Stimulated activated CD8-positive, alpha-beta memory T cell treated with anti-CD3 and anti-CD28 coated beads, Interleukin-7, amount 100 ng/mL, for 24 hours (primary cell): Measurements from ENCODE around the gene CNNM3.

Experiments
- DNase-seq: peaks from one replicate; pipeline ENCODE4 v3.0.0-alpha.2; 2020; ENCODE audit warnings: low read depth

CNNM3 gene

DNA sequence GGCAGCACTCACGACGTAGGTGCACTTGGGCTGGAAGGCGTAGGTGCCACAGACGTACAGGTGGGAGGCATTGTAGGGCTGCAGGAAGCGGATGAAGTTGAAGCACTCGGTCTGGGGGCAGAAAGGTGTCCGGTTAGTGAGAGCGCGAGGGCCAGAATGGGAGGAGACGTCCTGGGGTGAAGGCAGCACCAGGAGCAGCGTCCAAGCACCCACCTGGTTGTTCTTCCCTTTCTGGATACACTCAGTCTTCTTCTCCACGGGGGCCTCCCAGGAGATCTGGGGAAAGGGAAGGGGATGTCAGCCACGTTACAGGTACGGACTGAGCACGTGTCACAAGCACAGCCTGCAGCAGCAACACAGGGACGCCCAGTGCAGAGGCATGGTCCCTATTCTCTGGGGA is 49.6 kb downstream of the CNNM3 start:
- DNase-seq: no peak

DNA sequence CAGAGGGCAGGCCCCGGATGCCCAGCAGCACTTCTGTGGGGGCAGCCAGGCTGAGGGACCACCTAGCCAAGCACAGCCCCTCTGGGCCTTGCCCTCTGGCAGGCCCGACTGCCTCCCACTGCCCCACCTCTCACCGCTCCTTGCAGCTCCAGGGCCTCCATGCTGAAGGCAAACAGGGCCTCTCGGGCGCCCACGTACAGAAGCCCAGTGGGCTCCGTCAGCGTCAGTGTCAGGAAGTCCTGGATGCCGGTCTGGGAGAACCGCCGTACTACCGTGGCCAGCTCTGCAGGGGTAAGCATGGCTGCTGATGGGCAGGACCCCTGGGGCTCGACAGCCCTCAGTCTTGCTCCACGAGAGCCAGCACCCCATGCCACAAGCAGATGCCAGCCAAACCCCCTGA is 50.1 kb downstream of the CNNM3 start:
- no peak for DNase-seq

DNA sequence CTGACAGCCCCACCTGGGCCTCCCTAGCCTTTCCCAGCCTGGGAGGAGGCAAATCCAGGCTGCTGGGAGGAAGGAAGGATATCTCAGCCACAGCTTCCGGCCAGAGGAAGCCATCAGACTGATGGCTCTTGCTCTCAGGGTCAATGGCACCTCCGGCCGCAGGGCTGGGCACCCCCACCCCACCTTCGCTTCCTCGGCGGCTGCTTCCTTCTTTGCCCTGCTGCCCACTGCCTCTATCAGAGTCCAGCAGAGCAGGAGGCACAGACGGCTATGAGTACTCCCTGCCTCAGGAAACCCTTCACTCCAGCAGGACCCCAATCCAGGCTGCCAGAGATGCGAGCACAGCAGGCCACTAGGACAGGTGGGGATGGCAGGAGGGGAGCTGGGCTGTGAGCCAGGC is 50.5 kb downstream of the CNNM3 start:
- no peak for DNase-seq

DNA sequence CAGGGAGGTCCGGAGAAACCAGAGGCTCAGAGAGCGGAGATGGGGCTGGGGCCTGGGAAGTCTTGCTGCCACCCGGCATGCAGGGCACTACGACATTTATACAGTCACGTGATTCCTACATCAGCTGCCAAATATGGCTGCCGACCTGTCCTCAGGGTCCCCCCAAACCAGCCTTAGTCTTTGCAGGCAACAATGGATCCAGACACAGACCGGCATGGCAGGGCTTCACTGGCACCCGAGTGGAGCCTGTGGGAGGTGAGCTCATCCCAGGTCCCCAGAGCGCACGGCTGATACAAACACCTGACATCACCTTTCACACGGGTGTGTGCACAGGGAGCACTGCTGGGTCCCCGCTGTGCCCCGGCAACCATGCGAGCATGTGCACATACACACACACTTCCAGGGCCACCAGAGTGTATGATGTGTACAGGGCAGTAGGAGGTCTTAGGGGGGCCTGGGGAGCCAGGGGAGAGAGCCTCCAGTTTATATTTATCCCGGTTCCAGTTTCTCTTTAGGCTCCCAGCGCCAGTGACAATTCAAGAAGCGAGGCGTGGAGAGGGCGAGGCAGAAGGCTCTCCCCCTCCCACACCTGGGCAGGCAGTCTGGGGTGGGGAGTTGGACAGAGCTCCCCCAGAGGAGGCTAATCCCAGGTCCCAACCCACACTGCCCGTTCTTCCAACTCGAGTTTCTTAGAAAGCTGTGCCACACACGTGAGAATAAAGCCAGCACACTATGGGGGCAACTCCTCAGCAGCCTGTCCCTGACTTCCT is 51.1 kb downstream of the CNNM3 start:
- no peak for DNase-seq

DNA sequence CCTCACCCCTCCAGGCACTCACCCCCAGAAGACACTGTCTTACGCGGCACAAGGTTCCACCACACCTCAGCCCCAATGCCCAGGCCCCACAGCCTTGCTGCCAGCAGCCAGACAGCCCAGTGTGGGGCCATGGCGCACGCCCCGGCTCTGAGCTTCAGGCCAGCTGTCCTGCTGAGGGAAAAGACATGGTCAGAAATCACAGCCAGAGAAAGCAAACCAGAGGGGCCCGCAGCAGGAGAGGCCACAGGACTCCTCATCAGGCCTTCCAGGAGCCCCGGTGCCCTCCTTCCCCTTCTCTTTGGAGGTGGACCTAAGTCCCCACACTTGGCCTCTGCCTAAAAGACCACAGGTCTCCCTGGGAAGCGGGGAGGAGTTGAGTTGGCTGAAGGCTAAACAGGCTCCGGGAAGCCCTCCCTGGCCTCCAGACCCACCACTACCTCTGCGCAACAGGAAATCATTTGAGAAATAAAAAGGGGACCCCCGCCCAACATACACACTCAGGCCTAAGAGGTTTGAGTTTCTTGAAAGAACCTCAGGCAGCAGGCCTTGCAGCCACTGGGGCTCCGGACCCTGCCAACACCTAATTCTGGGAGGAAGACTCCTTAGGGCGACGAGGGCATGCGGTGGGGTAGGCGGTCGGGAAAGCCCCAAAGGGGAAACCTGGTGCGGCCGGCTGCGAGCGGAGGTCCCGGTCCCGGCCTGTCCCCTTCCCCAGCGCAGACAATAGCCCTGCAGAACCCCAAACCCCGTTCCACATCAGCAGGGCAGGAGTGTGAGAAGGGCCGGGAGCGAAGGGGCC is 51.9 kb downstream of the CNNM3 start:
- no peak for DNase-seq

DNA sequence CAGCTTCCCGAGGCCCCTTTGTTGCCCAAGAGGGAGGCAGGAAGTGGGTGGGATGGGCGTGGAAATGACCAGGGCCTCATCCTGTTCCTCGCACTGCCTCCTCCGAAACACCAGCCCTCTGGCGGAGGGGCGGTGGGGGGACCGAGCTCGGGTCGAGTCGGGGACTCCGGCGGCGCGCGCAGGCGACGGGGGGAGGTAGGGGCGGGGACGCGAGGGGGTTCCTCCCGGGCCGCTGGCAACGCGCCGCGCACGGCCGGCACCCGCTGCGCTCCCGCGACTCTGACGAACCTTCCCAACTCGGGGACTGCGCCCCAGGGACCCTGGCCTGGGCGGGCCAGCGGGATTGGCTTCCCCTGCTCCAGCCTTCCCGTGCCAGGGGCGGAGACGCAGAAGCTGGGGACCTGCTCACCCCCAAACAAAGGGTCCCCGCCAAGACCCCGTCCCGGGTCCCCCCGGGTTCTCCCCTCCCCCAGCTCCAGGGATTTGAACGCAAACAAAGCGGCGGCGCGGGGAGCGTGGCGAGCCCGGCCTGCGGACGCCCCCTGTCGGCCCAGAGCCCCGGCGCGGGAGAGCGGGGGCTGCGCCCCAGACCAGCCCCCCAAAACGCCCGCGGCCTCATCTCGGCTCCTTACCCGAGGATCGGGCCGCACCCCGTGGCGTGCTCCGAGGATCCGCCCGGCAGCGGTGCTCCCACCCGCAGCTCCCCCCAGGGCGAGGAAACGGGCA is 52.6 kb downstream of the CNNM3 start:
- DNase-seq: no peak

DNA sequence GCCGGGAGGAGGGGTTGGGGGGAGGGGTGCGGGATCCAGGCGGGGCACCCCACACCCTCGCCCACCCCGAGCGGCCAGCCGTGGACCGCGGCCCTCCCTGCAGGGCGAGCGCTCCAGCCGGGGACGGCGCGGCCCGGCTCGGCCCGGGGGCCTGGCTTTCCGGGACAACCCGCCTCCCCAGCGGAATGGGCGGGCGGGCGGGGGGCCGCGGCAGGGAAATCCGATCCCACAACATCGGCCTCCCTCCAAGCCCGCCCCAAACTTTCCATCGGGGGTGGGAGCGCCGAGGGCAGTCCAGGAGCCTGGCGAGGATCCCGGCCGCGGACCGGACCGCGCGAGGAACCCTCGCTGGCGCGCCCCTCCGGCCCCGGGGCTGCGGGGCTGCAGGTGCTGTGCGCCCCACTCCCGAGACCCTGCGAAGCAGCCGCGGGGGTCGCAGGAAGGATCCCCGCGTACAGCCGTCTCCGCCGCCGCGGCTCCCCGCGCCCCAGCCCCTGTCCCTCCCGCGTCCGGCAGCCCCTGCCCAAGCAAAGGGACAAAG is 53.3 kb downstream of the CNNM3 start:
- no peak for DNase-seq

DNA sequence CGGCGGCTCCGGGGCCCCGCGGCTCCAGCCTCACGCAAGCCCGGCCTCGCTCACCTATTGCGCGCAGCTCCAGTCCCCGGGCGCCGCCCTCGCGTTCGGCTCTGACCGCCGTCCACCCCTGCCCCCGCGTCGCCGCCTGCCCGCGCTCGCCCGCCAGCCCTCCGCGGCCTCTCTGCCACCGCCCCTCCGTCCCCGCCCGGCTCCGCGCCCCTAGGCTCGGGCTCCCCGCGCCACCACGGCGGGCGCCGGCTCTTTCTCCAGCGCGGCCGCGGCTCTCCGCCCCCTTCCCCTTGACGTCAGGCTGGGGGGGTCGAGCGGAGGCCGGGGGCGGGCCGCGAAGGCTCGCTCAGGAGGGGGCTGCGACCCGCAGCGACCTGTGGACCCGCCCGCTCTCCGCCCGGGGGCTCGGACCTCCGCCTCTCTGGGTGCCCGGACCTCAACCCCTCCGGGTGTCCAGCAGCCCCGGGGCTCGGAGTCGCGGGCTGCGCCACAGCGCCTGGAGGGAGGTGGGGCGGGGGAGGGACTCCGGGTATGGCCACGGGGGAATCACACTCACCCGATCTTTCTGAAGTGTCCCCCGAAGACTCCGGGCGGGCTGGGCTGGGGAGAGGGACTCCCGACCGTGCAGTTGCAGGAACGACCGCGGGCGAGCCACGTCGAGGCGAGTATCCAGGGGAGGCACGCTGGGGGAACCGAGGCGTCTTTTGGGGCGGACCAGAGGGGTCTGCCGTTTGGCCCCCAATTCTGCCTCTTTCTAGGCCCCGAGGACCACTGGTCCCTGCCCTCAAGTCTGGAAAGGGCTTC is 54.0 kb downstream of the CNNM3 start, which contains the start of gene SEMA4C:
Gene SEMA4C, minus strand, starts transcription at position 259 of the 804 bp plus-strand sequence. CDS start 2,194 bp downstream, outside the sequence.
- DNase-seq: no peak

DNA sequence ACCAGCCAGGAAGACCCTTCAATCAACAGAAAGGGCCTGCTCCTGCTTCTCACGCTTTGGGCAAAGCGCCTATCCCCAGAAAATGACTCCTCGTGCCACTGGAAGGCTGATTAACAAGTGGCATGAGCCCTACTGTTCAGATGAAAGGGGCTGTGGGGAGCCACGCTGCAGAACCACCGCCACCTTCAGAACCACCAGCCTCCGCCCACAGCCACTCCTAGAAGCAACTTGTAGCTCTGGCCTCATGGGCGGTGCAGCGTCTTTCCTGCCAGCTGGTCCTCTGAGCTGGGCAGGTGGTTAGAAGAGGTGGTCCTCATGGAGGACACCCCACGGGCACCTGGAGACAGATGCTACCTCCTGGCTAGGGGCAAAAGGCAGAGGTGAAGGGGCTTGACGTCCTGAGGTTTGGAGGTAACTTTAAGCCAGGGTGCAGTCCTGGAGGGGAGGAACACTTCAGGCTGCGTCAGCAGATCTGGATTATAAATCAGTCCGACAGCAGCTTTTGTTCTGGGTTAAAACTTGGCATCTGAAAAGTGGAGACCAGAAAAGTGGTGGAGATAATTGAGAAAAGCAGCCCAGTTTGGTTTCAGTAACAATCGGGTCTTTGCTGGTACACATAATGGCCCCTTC is 54.7 kb downstream of the CNNM3 start:
- DNase-seq: no peak

DNA sequence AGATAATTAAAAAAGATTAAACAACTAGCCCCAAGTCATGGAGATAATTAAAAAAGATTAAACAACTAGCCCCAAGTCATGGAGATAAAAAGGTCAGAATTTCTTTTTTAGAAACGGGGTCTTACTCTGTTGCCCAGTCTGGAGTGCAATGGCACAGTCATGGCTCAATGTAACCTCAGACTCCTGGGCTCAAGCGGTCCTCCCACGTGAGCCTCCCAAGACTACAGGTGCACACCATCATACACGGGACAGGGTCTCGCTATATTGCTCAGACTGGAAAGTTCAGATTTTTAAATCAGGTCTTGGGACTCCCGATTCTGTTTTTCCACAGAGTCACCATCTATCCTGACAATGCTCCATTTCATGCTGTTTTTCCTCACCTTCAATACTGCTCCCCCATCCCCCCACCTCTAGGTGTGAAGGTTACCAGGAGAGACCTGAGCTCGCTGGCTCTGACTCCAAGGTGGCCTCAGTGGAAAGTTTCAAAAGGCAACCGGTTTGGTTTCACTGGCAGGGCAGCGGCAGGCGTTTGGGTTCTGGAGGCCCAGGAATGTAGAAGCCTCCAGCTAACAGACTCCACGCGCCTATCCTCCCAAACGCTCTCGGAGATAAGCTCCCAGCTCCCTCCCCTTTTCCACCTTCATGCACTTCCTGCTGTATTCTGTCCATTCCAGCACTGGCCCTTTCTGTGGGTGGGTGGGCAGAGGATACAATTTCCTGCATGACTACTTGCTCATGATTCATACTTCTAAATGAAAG is 56.7 kb downstream of the CNNM3 start:
- no peak for DNase-seq

DNA sequence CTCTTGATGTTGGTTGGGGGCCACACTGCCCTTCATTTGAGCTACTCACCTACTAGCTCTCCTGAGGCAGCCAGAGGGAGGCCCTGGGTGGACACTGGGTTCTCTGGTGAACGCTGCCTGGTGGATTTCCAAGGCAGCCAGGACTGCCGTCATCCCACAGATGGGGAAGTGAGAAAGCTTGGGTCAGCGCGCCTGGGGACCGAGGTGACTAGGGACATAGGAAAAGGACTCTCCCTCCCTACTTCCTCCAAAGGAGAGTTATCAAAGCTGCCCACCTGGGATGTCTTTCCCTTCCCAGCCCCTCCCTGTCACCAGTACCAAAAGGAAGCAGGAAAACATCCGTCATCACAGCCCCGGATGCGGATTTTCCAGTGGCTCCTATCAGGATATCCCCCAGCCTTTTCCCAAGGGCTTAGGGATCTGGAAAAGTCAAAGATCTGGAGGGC is 57.6 kb downstream of the CNNM3 start:
- DNase-seq: no peak

DNA sequence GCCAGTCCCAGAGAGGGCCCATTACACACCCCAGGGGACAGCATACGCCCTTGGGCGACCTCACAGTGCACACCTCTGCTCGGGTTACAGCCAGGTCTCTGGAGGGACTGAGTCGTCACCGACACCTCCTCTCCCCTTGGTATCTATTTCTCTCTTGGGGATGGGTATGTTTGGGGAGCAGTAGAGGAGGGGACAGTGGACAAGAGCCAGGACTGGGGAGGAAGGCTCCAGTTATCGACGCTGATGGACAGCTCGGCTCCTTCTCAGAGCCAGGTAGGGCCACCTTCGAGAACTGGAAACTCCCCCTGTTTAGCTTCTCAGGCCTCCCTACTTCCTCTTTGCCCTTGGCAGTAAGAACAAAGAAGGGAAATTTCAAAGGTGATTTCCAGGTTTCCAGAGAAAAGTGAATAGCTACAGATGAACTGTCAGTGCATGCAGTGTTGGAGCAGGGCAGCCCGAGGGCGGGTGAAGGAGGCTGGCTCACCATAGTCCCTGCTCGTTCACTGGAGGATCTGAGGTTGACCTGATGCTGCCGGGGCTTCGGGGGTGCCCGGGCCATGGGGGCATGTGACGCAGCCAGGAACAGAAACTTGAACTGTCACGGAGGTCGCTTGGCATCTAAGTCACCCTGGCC is 58.2 kb downstream of the CNNM3 start:
- no peak for DNase-seq

DNA sequence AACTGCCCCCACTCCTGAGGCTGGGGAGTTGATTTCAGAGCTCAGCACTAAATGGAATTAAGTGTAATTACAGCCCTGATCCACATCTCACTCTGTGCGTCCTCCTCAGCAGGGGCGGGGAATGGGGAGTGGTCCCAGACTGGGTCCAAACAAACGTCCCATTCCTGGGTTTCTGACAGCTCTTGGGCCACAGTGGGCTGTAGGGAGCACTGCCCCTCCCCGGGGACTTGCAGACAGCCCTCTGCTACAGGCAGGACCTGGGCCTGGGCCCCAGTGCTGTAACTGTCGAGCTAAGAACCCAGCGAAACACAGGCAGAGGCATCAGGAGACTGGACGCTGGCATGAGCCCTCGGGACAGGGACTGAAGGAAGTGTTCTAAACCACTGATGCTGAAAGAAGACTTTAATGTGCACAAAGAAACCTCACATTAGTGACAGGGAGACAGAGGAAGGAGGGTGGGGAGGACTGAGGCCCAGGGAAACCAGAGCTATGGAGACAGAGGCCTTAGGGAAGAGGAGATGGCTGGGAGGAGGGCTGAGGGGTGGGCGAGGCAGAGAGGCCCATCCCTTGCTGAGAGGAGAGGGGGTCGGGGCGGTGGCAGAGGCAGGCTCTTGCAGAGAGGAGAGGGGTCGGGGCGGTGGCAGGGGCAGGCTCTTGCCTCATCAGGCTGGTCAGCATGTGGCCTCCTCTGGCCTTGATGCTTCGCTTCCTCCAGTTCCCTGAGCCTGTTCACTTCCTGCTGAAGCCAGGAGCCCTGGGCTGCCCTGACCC is 59.6 kb downstream of the CNNM3 start:
- no peak for DNase-seq

DNA sequence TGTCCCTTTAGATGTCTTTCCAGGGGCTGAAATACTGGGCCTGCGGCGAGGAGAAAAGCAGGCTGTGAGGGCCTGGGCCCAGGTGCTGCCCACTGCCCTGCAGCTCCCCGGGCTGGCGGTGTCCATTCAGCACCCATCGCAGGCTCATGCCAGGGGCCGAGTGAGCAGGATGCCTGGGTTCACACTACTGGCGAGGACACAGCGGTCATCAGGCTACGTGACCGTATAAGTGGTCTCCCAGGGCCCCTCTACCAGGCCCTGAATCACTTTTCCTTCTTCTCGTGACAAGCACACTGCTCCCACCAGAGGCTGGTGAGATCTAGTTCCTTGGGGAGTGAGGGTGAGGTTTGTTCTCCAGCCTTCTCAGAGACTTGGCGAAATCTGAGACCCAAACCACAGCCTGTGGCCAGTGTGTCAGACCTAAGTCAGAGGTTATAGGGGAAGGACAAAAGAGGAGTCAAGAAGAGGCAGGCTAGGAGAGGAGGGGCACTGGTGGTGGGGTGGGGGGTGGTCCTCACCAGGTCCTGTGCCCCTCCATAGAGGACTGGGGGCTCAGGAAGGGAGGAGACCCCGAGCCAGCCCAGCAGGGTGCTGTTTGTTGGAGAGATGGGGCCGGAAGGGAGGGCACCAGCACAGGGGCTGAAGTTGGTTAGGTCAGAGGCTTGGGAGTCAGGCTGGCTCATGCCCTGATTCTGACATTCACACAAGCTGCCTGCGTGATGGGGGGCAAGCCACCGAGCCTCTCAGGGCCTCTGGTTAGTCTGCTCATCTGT is 60.4 kb downstream of the CNNM3 start:
- DNase-seq: no peak

DNA sequence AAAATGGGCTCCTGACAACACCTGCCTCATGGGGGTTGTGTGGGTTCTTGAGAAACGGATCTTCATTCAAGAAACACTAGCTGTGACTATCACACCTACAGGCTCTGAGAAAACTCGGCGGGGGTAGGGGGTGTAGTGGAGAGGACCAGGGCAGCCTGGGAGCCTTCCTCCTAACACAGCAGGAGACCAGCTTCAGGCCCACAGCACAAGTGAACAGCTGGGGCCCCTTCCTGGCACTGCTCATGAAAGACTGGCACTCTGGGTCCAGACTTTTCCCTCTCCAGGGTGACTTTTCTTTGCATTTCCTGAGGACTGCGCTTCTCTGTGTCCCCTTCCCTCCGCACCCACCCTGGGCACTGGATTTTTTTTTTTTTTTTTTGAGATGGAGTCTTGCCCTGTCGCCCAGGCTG is 61.0 kb downstream of the CNNM3 start:
- no peak for DNase-seq

DNA sequence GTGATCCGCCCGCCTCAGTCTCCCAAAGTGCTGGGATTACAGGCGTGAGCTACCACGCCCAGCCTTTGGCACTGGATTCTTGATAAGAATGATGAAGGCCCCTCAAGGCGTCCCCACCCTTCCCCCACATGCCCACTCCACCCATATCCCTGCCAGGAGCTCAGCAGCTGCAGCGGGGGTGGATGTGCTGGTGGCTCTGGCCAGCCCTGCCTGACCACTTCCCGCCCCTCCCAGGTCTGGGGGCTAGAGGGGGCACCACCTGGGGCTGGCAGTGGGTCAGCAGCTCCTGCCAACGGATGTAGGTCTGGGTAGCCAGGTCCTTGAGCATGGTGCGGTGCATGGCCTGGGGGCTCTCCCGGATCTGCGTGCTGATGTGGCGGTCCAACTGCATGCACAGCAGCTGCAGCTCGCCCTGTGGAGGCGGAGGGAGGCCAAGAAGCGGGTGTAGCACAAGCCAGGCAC is 61.6 kb downstream of the CNNM3 start:
- no peak for DNase-seq

DNA sequence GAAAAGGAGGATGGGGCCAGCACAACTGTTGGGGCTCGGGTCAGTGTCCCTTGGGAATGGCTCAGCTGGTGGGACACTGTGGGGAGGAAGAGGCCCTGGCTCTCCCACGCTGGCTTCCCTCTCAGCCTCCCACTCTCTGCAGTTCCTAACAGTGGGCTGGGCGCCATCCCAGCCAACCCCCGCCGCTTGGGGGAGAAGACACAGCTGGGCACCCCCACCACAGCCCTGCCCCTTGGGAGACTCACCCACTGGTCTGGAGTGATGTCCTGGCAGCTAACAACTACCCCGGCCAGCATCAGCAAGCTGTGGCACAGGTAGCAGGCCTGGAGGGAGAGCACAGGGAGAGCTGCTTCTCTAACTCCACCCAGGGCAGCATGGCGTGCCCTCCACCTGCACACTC is 62.1 kb downstream of the CNNM3 start:
- DNase-seq: no peak
